ENCODE measurements around the gene UBTD1.

Gene UBTD1

DNA sequence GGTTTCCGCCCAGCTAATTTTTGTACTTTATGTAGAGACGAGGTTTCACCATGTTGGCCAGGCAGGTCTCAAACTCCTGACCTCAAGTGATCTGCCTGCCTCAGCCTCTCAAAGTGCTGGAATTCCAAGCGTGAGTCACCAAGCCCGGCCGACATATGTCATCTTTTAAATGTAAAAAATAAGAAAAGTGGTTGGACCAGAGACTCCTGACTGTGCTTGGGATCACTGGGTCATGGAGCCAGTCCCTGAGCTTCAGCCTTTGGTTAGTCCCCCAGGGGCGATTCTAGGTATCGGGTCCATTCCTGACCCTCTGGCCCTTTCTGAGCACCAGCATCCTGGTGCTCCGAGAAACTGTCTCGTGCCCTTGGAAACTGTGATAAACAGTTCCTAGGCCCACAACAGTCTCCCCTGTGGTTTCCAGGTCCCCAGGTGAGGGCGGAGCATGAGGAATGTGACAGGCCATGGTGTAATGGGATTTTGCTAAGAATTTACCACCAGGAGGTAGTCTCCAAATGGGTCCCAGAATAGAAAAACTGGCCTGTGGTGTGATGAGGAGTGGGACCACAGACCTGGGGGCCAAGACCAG lies 32.8 kb downstream of the UBTD1 start:
- H3K4me3 ChIP-seq (ENCODE audit: low read depth, low read length) = no peak overlapping the region
- TF ChIP-seq, protein P1, sequence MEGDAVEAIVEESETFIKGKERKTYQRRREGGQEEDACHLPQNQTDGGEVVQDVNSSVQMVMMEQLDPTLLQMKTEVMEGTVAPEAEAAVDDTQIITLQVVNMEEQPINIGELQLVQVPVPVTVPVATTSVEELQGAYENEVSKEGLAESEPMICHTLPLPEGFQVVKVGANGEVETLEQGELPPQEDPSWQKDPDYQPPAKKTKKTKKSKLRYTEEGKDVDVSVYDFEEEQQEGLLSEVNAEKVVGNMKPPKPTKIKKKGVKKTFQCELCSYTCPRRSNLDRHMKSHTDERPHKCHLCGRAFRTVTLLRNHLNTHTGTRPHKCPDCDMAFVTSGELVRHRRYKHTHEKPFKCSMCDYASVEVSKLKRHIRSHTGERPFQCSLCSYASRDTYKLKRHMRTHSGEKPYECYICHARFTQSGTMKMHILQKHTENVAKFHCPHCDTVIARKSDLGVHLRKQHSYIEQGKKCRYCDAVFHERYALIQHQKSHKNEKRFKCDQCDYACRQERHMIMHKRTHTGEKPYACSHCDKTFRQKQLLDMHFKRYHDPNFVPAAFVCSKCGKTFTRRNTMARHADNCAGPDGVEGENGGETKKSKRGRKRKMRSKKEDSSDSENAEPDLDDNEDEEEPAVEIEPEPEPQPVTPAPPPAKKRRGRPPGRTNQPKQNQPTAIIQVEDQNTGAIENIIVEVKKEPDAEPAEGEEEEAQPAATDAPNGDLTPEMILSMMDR (IDR thresholded peaks at IDR 0.05; ENCODE audit: low read depth, low read length) = no peak

DNA sequence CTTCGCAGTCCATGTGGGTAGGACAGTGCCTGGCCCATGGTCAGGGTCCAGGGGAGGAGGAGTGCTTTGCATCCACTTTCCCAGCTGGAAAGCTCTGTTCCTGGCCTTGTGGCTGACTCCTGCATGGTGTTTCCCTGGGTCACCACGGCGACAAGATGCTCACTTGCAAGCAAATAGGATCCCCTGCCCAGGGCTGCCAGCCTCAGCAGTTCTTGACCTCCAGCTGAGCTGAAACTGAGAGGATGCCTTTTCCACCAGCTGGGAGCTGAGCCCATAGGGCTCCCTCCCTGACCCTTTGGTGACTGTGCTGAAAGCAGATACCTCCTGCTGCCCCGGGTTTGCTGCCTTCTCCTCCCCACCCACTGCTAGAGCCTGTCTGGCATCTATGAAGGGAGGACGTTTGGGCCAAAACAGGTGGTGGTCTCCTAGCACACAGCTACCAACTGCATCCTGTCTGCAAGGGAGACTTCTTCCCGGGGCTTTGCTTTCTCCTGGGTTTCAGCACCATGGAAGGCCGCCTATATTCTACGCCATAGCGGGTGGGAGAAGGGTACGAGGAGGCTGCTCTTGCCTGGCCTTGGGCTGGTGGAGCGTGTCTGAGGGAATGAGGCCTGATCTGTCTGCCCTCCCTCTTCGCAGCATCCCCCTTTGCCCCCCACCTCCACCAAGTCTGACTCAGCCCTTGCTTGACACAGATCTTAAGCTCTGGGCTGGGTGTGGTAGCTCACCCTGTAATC lies 34.4 kb downstream of the UBTD1 start:
- TF ChIP-seq, protein P1 (IDR thresholded peaks at IDR 0.05; ENCODE audit: low read depth, low read length) = no peak
- no peak overlapping the region for H3K4me3 ChIP-seq (ENCODE audit: low read depth, low read length)

DNA sequence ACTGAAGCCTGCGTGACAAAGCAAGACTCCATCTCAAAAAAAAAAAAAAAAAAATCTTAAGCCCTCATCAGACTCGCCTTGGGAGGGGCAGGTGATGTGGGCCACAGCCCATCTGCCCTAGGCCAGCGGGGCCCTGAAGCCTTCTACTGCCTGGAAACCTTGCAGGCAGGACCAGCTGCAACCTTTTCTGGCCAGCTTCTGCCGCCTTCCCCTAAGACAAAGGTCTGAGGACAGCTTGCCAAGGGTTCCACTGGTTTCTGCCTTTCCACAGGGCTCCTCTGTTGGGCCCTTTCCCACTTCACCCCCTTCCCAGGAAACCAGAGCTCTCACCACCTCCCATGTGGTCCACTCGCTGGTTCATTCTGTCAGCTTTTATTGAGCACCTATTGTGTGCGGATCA lies 35.2 kb downstream of the UBTD1 start:
- TF ChIP-seq, protein P1 (IDR thresholded peaks at IDR 0.05; ENCODE audit: low read depth, low read length) = no peak
- no peak overlapping the region for H3K4me3 ChIP-seq (ENCODE audit: low read depth, low read length)

DNA sequence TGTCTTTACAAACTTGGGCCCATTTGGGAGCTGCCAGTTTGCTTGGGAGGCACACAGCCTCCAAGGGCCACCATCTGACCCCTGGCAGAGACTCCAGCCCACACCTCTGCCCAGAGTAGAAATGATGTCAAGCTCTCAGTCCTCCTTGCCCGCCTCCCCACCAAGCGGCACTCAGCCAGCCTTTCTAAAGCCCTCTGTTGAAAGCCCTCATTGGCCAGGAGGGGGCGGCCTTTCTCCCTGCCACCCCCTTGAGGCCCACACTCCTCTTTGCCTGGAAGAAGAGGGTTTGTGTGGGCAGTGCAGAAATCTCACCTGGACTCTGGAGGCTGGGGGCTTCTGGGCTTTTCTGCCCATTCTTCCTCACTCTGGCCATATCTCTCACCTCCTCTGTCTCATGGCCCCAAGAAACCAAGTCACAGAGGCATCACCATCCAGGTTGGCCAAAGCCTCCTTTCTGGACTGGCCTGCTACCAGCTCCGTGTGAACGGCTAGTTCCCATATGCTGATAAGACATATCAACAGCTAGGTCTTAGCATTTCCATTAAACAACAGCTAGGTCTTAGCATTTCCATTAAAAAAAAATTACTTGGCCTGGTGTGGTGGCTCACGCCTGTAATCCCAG lies 36.1 kb downstream of the UBTD1 start:
- TF ChIP-seq, protein P1 (IDR thresholded peaks at IDR 0.05; ENCODE audit: low read depth, low read length) = peak; percentile 51
- no peak overlapping the region for H3K4me3 ChIP-seq (ENCODE audit: low read depth, low read length)

DNA sequence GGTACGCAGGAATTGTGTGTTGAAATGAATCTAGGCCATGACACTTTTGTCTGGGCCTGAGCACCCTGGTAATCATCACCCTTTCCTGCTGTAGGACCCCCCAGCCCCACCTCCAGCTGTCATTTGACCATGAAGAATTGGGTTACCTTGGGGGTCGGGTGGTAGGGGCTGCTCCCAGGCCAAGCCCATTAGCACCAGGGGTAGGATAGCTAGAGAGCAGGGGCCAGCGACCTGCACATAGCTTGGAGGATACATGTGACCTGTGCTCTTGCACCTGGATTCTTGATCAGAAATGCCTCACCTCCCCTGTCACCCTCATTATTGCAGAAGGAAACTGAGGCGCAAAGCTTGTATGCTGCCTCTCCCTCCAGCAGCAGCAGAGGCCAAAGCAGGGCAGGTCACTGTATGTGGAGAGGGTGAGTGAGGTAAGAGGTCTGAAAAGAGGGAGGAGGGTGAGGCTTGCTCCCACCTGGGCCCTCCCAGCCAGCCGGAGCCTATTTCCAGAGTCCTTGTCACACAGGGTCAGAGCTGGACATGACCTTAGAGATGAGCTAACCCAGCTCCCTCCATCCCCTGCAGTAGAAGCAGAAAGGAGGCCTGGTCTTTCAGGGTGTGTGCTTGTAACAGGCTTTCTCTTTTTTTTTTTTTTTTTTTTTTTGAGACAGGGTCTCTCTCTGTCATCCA lies 38.6 kb downstream of the UBTD1 start:
- H3K4me3 ChIP-seq (ENCODE audit: low read depth, low read length) = no peak overlapping the region
- TF ChIP-seq, protein P1 (IDR thresholded peaks at IDR 0.05; ENCODE audit: low read depth, low read length) = no peak

DNA sequence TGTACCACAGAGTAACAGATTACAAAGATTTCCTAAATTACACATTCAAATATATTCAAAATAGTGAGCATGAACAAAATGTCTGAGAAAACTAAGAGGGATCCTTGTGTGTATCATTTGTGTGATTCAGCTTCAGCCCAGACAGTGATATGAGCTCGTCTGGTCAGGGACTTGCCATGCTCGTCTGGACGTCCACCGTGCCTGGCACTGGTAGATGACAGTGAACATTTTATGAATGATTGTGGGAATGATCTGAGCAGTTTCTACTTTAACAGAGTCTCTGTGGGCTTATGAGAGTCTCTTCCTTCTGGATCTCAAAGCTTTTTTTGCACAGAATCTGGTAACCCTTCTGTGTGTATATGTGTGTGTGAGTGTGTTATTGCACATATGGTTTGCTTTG lies 39.7 kb downstream of the UBTD1 start:
- TF ChIP-seq, protein P1 (IDR thresholded peaks at IDR 0.05; ENCODE audit: low read depth, low read length) = no peak
- H3K4me3 ChIP-seq (ENCODE audit: low read depth, low read length) = no peak overlapping the region

Measured in WI38 (cell line).